IMR-90 (cell line): Measurements from ENCODE around the gene CD274. TPM values are rescaled to one million over a fixed set of nuclear protein-coding genes. Genes with fewer than 3 reads are reported as not detected.

ENCODE experiments used
- ATAC-seq: fragments of 200-7000 bp; cut with Tn5 transposase; 2 replicates; pipeline ENCODE4 v1.9.1; 2020; ENCODE audit warnings: low read depth, mild to moderate bottlenecking, moderate library complexity
- BruUV-seq: library from RNA; stranded (reverse); fragments of 400-500 nt; replicated peaks from 2 replicates; lab custom pipeline; 2021; lab: Mats Ljungman, UMichigan
- CTCF ChIA-PET: fragments of 300-600 bp; formaldehyde crosslinking; extraction: SDS; loops from one replicate; lab custom pipeline; 2021; ENCODE audit warnings: antibody characterized with exemption; lab: Yijun Ruan, JAX
- POLR2A ChIA-PET: fragments of 300-600 bp; sonication (Branson Sonifier 250); formaldehyde crosslinking; loops from one replicate; lab custom pipeline; 2022; ENCODE audit warnings: antibody characterized with exemption; ENCODE audit not compliant: unreplicated experiment; lab: Charles Lee
- DNase-seq: peaks from one replicate; pipeline ENCODE4 v3.0.0; 2013
- H2AFZ ChIP-seq: replicated peaks from 2 replicates; pipeline ENCODE3; 2013; ENCODE audit warnings: low read length, mild to moderate bottlenecking; ENCODE audit not compliant: poor library complexity
- H2AK5ac ChIP-seq: 2 replicates; pipeline ENCODE4 v1.6.1; 2013; ENCODE audit warnings: low read depth, low read length, inconsistent platforms
- H2AK9ac ChIP-seq: replicated peaks from 2 replicates; pipeline ENCODE3; 2013; ENCODE audit warnings: mild to moderate bottlenecking, low read depth, low read length, moderate library complexity; ENCODE audit not compliant: poor library complexity
- H2BK120ac ChIP-seq: 2 replicates; pipeline ENCODE4 v1.6.1; 2013; ENCODE audit warnings: low read depth, low read length, inconsistent platforms
- H2BK15ac ChIP-seq: 3 replicates; pipeline ENCODE4 v1.6.1; 2013; ENCODE audit warnings: low read depth, low read length, inconsistent platforms
- H2BK20ac ChIP-seq: 2 replicates; pipeline ENCODE4 v1.6.1; 2013; ENCODE audit warnings: low read depth, mild to moderate bottlenecking, inconsistent platforms, low read length, moderate library complexity
- H2BK5ac ChIP-seq: 2 replicates; pipeline ENCODE4 v1.6.1; 2013; ENCODE audit warnings: mild to moderate bottlenecking, low read depth, low read length, inconsistent platforms; ENCODE audit not compliant: poor library complexity, severe bottlenecking
- H3K14ac ChIP-seq: replicated peaks from 2 replicates; pipeline ENCODE4 v1.6.1; 2013; ENCODE audit warnings: low read depth, low read length, inconsistent platforms
- H3K18ac ChIP-seq: 2 replicates; pipeline ENCODE4 v1.6.1; 2013; ENCODE audit warnings: low read depth, low read length, control low read depth
- H3K23ac ChIP-seq: 2 replicates; pipeline ENCODE4 v1.6.1; 2013; ENCODE audit warnings: low read depth, low read length, inconsistent platforms
- H3K27ac ChIP-seq: 2 replicates; pipeline ENCODE4 v1.5.1; 2013; ENCODE audit warnings: mild to moderate bottlenecking, control low read depth, low read length; ENCODE audit not compliant: insufficient read depth
- H3K27me3 ChIP-seq: 2 replicates; pipeline ENCODE4 v1.6.1; 2013; ENCODE audit warnings: low read length; ENCODE audit not compliant: control insufficient read depth, insufficient read depth
- H3K36me3 ChIP-seq: 2 replicates; pipeline ENCODE4 v1.6.1; 2013; ENCODE audit warnings: low read length, mixed read lengths; ENCODE audit not compliant: control insufficient read depth, insufficient read depth
- H3K4ac ChIP-seq: 2 replicates; pipeline ENCODE4 v1.6.1; 2013; ENCODE audit warnings: low read depth, low read length, inconsistent platforms
- H3K4me1 ChIP-seq: 2 replicates; pipeline ENCODE4 v1.6.1; 2013; ENCODE audit warnings: low read length, mixed read lengths; ENCODE audit not compliant: control insufficient read depth, insufficient read depth
- H3K4me2 ChIP-seq: 2 replicates; pipeline ENCODE4 v1.6.1; 2013; ENCODE audit warnings: low read depth, mild to moderate bottlenecking, control low read depth, low read length, moderate library complexity
- H3K4me3 ChIP-seq: 2 replicates; pipeline ENCODE4 v1.5.1; 2013; ENCODE audit warnings: low read depth, mild to moderate bottlenecking, control low read depth, low read length, moderate library complexity; ENCODE audit not compliant: insufficient read depth
- H3K56ac ChIP-seq: 2 replicates; pipeline ENCODE4 v1.6.1; 2013; ENCODE audit warnings: low read length, inconsistent platforms; ENCODE audit not compliant: insufficient read depth; ENCODE audit errors: extremely low read depth
- H3K79me1 ChIP-seq, 2 experiments: 2 replicates each; pipeline ENCODE4 v1.6.1; 2013; ENCODE audit warnings: low read length in 2 of 2, inconsistent platforms in 1 of 2, low read depth in 1 of 2
- H3K9ac ChIP-seq: 2 replicates; pipeline ENCODE4 v1.6.1; 2013; ENCODE audit warnings: low read depth, low read length, control low read depth
- H3K9me1 ChIP-seq: 2 replicates; pipeline ENCODE4 v1.6.1; 2013; ENCODE audit warnings: low read length, inconsistent platforms; ENCODE audit not compliant: insufficient read depth
- H3K9me3 ChIP-seq: 2 replicates; pipeline ENCODE4 v1.6.1; 2013; ENCODE audit warnings: low read length; ENCODE audit not compliant: control insufficient read depth, insufficient read depth
- H4K20me1 ChIP-seq: 2 replicates; pipeline ENCODE4 v1.6.1; 2013; ENCODE audit warnings: low read length, inconsistent platforms; ENCODE audit not compliant: insufficient read depth
- H4K5ac ChIP-seq: 2 replicates; pipeline ENCODE4 v1.6.1; 2013; ENCODE audit warnings: mild to moderate bottlenecking, low read depth, low read length, control low read depth
- H4K8ac ChIP-seq, 2 experiments: 2 replicates each; pipeline ENCODE4 v1.6.1; 2013; ENCODE audit warnings: low read depth in 2 of 2, low read length in 2 of 2, control low read depth in 1 of 2, inconsistent platforms in 1 of 2
- H4K91ac ChIP-seq: 2 replicates; pipeline ENCODE4 v1.6.1; 2013; ENCODE audit warnings: low read depth, low read length, inconsistent platforms; ENCODE audit not compliant: insufficient read depth
- BHLHE40 ChIP-seq: fragments of 150-350 bp; IDR thresholded peaks from 2 replicates; pipeline ENCODE4 v1.6.1; 2016; ENCODE audit warnings: mild to moderate bottlenecking, low read depth, low read length
- CEBPB ChIP-seq: IDR thresholded peaks from 2 replicates; pipeline ENCODE4 v1.6.1; 2012; ENCODE audit warnings: low read depth, low read length, improper control_type of control experiment
- MAFK ChIP-seq: IDR thresholded peaks from 2 replicates; pipeline ENCODE4 v1.6.1; 2012; ENCODE audit warnings: low read depth, low read length, improper control_type of control experiment
- MAZ ChIP-seq: IDR thresholded peaks from 2 replicates; pipeline ENCODE4 v1.6.1; 2012; ENCODE audit warnings: low read depth, mild to moderate bottlenecking, low read length, improper control_type of control experiment, moderate library complexity, borderline replicate concordance
- POLR2A ChIP-seq: IDR thresholded peaks from 2 replicates; pipeline ENCODE4 v1.6.1; 2012; ENCODE audit warnings: mild to moderate bottlenecking, low read depth, low read length
- WGBS, 2 experiments: methylation state at CpG; one replicate each; pipeline versions ENCODE4 v1.1.5 to v1.1.7; 2013; ENCODE audit warnings: missing lambda C conversion rate in 2 of 2; ENCODE audit not compliant: insufficient read length in 1 of 2; ENCODE audit errors: extremely low coverage in 2 of 2; 5-methylcytosine and 5-hydroxymethylcytosine counted together
- dilution Hi-C: fragments of 300-500 bp; cut with HindIII; formaldehyde crosslinking; loops from one replicate; pipeline ENCODE4 v1.14.3; 2018; ENCODE audit warnings: low sequenced_read_pairs; ENCODE audit not compliant: unreplicated experiment
- in situ Hi-C: fragments of 300-500 bp; cut with MboI; formaldehyde crosslinking; loops from 3 replicates; pipeline ENCODE4 v1.14.3; 2019; ENCODE audit warnings: low sequenced_read_pairs, inconsistent platforms, mixed read lengths
- intact Hi-C: fragments of 100-400 bp; cut with micrococcal nuclease; formaldehyde crosslinking; loops from 2 replicates; pipeline ENCODE4 v1.10.0; 2022
- polyA plus RNA-seq, 3 experiments: library from polyadenylated mRNA; depleted of rRNA; stranded (reverse); fragments of >200 nt; gene quantifications; 2 replicates each; pipeline ENCODE4 v1.2.3, GENCODE V29; 2012; ENCODE audit warnings: low replicate concordance in 1 of 3
- total RNA-seq: library from RNA; depleted of rRNA; stranded (reverse); fragments of >200 nt; gene quantifications from 2 replicates; pipeline ENCODE4 v1.2.3, GENCODE V29; 2012
- TF ChIP-seq, protein P1 (sequence below): conservative IDR thresholded peaks from 2 replicates; pipeline ENCODE4 v1.5.1; 2012; ENCODE audit warnings: mild to moderate bottlenecking, low read depth, low read length, improper control_type of control experiment

Gene CD274
- total and polyA plus RNA-seq, 2 of the 4 experiments (the other 2 are of a cell fraction), result 17.4 to 19.4 TPM

DNA sequence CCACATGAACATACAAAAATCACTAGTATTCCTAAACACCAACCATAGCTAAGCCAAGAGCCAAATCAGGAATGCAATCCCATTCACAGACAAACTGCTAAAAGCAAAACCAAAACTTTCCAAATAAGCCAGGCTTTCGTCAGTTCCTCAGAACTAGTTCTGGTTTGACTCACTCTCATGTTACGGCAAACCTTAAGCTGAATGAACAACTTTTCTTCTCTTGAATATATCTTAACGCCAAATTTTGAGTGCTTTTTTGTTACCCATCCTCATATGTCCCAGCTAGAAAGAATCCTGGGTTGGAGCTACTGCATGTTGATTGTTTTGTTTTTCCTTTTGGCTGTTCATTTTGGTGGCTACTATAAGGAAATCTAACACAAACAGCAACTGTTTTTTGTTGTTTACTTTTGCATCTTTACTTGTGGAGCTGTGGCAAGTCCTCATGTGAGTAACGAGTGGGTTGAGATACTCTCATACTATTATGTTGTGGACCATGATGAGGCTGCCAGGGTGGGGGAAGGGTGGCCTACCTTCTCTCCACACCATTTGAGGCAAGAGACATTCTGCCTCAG, 60.1 kb downstream of the CD274 start, which contains the start of gene PDCD1LG2:
Gene PDCD1LG2 (plus strand): TSS at position 172 of the 572 bp plus-strand sequence. CDS start 12,016 bp downstream, outside the sequence.
- Histone ChIP-seq H3K23ac (peak within 1 kb of the TSS; percentile 99), H2BK20ac (peak within 1 kb of the TSS; percentile 100), H3K79me1 (peaks cover 39 to 46% of the 10 kb centered on the region in 2 experiments; a peak in 3 of 4 replicates), H2AFZ (peak within 1 kb of the TSS; percentile 57), H3K9me3 (no peaks in the 10 kb centered on the region), H3K4ac (peak within 1 kb of the TSS; percentile 100), H3K56ac (peak within 1 kb of the TSS; percentile 100), H3K14ac (peak within 1 kb of the TSS; percentile 100), H3K18ac (peak within 1 kb of the TSS; percentile 97), H4K20me1 (no peaks in the 10 kb centered on the region), H2AK9ac (peak within 1 kb of the TSS; percentile 86), H2AK5ac (peak within 1 kb of the TSS; percentile 100), H2BK5ac (peak within 1 kb of the TSS; percentile 99), H3K9ac (peak within 1 kb of the TSS; percentile 83), H2BK15ac (peak within 1 kb of the TSS; percentile 100), H3K36me3 (no peaks in the 10 kb centered on the region), H3K4me2 (peak within 1 kb of the TSS; percentile 87), H3K4me1 (peaks cover 22% of the 10 kb centered on the region), H3K9me1 (peaks cover 15% of the 10 kb centered on the region), H4K5ac (peak within 1 kb of the TSS; percentile 95), H3K27ac (peak within 1 kb of the TSS; percentile 94), H2BK120ac (peak within 1 kb of the TSS; percentile 100), H3K4me3 (peak within 1 kb of the TSS; percentile 52), H4K8ac (peak within 1 kb of the TSS; percentile 100), H4K91ac (peak within 1 kb of the TSS; percentile 100), H3K27me3 (no peaks in the 10 kb centered on the region)
- ATAC-seq, result peak; percentile 55
- dilution Hi-C loops (no loop called here), intact Hi-C loops (loop anchor here (1.0 to 2.0 kb wide), 2 partner anchors 56 to 73 kb away; no protein-coding TSS in a partner anchor), in situ Hi-C loops (loop anchor here (5.0 kb wide), 1 partner anchor 77 kb away; no protein-coding TSS in a partner anchor)
- BruUV-seq, result no TSS peak
- CTCF ChIA-PET, result no interaction called here
- TF ChIP-seq BHLHE40, result peak; percentile 70; the same call in 1 of the 2 replicates
- TF ChIP-seq, protein P1, sequence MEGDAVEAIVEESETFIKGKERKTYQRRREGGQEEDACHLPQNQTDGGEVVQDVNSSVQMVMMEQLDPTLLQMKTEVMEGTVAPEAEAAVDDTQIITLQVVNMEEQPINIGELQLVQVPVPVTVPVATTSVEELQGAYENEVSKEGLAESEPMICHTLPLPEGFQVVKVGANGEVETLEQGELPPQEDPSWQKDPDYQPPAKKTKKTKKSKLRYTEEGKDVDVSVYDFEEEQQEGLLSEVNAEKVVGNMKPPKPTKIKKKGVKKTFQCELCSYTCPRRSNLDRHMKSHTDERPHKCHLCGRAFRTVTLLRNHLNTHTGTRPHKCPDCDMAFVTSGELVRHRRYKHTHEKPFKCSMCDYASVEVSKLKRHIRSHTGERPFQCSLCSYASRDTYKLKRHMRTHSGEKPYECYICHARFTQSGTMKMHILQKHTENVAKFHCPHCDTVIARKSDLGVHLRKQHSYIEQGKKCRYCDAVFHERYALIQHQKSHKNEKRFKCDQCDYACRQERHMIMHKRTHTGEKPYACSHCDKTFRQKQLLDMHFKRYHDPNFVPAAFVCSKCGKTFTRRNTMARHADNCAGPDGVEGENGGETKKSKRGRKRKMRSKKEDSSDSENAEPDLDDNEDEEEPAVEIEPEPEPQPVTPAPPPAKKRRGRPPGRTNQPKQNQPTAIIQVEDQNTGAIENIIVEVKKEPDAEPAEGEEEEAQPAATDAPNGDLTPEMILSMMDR, result no peak
- peak; percentile 56; the same call in 1 of the 2 replicates for TF ChIP-seq CEBPB
- TF ChIP-seq POLR2A, result peak; percentile 55
- TF ChIP-seq MAFK, result peak; percentile 4; the same call in 1 of the 2 replicates
- no peak for TF ChIP-seq MAZ
- DNase-seq, result peak; percentile 84
- WGBS, 2 experiments, result 0% methylated on average over 1 of the region's 4 CpGs; no CpG with 5 or more reads in 1 of the 2 experiments
- POLR2A ChIA-PET, result interaction anchor here (0.6 to 1.9 kb wide), 7 partner anchors 16 to 90 kb away, joined by 3 to 11 read pairs (median 4); partner anchors contain the start of gene CD274
